ENCODE measurements around the gene FBLIM1.

Gene FBLIM1

GRCh38 chr1:15797614-15798390, 39.2 kb downstream of the FBLIM1 start:
- no peak for DNase-seq

DNA sequence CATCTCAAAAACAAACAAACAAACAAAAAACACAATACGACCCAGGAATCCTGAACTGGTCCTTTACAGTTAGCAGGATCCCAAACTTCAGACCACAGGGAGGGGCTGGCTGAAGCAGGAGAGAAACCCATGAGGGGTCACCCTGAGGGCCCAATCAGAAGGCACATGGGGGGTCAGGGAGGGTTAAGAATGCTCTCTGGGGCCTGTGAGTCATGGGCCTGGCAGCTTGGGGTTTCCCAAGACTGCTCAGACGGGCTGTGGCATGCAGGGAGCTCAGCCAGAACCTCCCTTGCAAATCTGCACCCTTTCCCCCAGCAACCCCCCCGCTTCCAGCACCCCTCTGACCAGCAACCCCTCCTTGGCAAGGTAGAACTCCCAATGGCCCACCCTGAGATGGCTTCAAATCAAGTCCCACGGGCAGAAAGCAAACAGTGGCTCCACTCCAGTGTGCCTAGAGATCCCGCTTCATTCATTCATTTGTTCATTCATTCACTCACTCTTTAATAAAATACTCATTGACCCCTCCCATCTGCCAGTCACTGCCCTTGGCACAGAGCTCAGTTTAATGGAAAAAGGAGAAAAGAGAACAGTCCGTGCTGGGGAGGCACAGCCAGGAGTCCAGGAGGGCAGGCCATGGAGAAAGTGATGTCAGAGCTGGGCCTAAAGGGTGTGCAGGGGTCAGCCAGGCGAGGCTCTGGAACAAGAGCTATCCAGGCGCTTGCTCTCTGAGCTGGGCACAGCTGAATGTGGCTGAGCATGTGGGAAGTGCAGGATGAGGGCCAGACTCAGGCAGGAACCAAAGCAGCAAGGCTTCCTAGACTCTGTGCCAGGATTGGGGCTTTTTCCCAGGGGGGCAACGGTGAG, 40.6 kb downstream of the FBLIM1 start:
- no peaks in the 10 kb centered on the region for H3K36me3 ChIP-seq
- DNase-seq, result no peak
- no peak overlapping the region for H3K27ac ChIP-seq

More at GRCh38 chr1:15797614-15798390, 39.2 kb downstream of the FBLIM1 start:
- Histone ChIP-seq H3K27me3 (ENCODE audit: insufficient read depth, low read depth, severe bottlenecking) (no peaks in the 10 kb centered on the region), H3K9me3 (ENCODE audit: severe bottlenecking) (no peaks in the 10 kb centered on the region), H3K27ac (no peak overlapping the region), H3K4me3 (ENCODE audit: low read depth, low read length) (no peak overlapping the region), H3K36me3 (no peaks in the 10 kb centered on the region)
- TF ChIP-seq, protein P1, sequence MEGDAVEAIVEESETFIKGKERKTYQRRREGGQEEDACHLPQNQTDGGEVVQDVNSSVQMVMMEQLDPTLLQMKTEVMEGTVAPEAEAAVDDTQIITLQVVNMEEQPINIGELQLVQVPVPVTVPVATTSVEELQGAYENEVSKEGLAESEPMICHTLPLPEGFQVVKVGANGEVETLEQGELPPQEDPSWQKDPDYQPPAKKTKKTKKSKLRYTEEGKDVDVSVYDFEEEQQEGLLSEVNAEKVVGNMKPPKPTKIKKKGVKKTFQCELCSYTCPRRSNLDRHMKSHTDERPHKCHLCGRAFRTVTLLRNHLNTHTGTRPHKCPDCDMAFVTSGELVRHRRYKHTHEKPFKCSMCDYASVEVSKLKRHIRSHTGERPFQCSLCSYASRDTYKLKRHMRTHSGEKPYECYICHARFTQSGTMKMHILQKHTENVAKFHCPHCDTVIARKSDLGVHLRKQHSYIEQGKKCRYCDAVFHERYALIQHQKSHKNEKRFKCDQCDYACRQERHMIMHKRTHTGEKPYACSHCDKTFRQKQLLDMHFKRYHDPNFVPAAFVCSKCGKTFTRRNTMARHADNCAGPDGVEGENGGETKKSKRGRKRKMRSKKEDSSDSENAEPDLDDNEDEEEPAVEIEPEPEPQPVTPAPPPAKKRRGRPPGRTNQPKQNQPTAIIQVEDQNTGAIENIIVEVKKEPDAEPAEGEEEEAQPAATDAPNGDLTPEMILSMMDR (IDR thresholded peaks at IDR 0.05; ENCODE audit: low read depth, low read length), result no peak

GRCh38 chr1:15799928-15800835, 41.6 kb downstream of the FBLIM1 start:
- TF ChIP-seq, protein P1 (IDR thresholded peaks at IDR 0.05; ENCODE audit: low read depth, low read length), result no peak
- DNase-seq, result no peak
- Histone ChIP-seq H3K36me3 (no peaks in the 10 kb centered on the region), H3K9me3 (ENCODE audit: severe bottlenecking) (no peaks in the 10 kb centered on the region), H3K27me3 (ENCODE audit: insufficient read depth, low read depth, severe bottlenecking) (no peaks in the 10 kb centered on the region), H3K27ac (no peak overlapping the region), H3K4me3 (ENCODE audit: low read depth, low read length) (no peak overlapping the region)

More for the DNA sequence above, 40.6 kb downstream of the FBLIM1 start:
- no peak overlapping the region for H3K4me3 ChIP-seq (ENCODE audit: low read depth, low read length)
- H3K9me3 ChIP-seq (ENCODE audit: severe bottlenecking), result no peaks in the 10 kb centered on the region
- TF ChIP-seq, protein P1 (IDR thresholded peaks at IDR 0.05; ENCODE audit: low read depth, low read length), result no peak
- H3K27me3 ChIP-seq (ENCODE audit: insufficient read depth, low read depth, severe bottlenecking), result no peaks in the 10 kb centered on the region

DNA sequence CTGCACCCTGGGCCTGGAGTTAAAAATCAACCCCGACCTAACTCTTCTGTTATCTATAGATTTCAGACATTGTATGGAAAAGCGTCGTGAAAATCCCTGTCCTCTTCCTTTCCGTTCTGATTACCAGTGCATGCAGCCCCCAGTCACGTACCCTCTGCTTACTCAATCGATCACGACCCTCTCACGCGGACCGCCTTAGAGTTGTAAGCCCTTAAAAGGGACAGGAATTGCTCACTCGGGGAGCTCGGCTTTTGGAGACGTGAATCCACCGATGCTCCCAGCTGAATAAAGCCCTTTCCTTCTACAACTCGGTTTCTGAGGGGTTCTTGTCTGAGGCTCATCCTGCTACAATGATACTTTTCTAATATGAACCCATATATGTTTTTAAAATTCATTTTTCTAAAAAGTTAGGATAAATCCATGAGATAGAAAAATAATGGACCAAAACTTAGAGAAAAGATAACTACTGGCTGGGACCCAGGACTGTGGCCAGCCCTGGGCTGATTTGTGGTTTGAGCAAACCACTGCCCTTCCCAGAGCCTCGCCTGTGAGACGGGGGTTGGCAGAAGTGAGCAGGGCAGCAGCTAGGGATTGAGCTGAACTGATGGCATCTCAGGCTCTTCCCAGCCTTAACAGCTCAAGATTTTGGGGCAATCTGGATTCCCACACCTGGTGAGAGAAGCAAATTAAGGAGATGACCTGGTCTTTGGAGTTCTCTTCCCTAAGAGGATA, 43.8 kb downstream of the FBLIM1 start:
- no peaks in the 10 kb centered on the region for H3K9me3 ChIP-seq (ENCODE audit: severe bottlenecking)

More for the DNA sequence above, 43.8 kb downstream of the FBLIM1 start:
- TF ChIP-seq, protein P1 (IDR thresholded peaks at IDR 0.05; ENCODE audit: low read depth, low read length), result no peak
- H3K4me3 ChIP-seq (ENCODE audit: low read depth, low read length), result no peak overlapping the region
- no peak overlapping the region for H3K27ac ChIP-seq
- no peak for DNase-seq
- no peaks in the 10 kb centered on the region for H3K27me3 ChIP-seq (ENCODE audit: insufficient read depth, low read depth, severe bottlenecking)
- no peaks in the 10 kb centered on the region for H3K36me3 ChIP-seq

Measured in WERI-Rb-1 (cell line).